T47D (cell line): Measurements from ENCODE around the gene PKP3.
"Not testable (repeated sequence)": the region's sequence is repeated elsewhere in the genome, so short reads cannot be mapped to it uniquely, and the experiment has no call there.

Experiments
- DNase-seq, 2 experiments: peaks; one replicate each; pipeline versions ENCODE4 v3.0.0 to v3.0.0-alpha.2; 2011 to 2012; ENCODE audit warnings: low read depth in 1 of 2, low spot score in 1 of 2
- JUND ChIP-seq: IDR thresholded peaks from 2 replicates; pipeline ENCODE4 v1.6.1; 2012; ENCODE audit warnings: low read depth
- in situ Hi-C: cut with HindIII; loops from 2 replicates; pipeline ENCODE4 v1.10.0; 2016; ENCODE audit warnings: low sequenced_read_pairs, low pct_unique_long_range_greater_than_20kb

PKP3 gene

DNA sequence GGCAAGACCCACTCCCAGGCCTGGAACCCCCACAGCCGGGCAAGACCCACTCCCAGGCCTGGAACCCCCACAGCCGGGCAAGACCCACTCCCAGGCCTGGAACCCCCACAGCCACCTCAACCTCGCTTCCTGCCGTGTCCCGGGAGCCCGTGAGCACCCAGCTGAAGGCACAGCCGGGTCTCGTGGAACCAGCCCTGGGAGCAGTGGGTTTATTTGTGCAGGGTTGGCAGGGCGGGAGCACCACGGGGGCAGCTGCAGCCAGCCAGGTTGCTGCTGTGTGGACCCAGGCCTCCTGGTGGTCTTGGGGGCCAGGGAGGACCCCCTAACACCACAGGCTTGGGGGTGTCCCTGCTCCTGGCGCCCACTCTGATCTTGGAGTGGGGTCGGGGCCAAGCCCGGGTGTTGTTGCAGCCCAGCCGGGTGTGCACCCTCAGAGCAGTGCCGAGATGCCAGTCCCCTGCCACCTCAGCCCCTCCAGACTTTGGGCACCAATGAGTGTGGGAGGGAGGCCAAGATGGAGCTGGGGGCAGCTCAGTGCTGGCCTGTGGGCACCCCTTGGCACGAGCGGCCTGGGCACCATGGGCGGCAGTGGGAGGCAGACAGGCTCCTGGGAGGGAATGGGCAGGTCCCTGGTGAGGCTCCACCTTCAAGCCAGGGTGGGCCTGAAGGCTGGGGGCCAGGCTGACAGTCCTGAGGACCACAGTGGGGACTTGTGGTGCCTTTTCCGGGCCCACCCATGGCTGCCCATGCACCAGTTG is 8.2 kb upstream of the PKP3 start:
- TF ChIP-seq JUND, result no peak
- in situ Hi-C loops, result no loop called here
- DNase-seq, result no peak

DNA sequence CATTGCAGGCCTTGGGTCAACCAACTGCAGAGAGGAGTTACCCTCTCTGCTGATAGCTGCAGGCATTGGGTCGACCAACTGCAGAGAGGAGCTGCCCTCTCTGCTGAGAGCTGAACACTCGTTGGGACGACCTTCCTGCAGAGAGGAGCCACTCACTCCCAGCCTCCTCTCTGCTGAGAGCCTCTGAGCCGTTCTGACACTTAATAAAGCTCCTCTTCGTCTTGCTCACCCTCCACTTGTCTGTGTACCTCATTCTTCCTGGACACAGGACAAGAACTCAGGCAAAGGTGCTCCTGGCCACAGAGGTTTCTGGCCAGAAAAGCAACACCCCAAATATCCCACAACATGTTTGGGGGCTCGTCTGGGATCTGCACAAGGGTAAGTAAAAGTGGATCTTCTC is 7.5 kb upstream of the PKP3 start:
- no peak for DNase-seq
- no peak for TF ChIP-seq JUND
- in situ Hi-C loops, result no loop called here

DNA sequence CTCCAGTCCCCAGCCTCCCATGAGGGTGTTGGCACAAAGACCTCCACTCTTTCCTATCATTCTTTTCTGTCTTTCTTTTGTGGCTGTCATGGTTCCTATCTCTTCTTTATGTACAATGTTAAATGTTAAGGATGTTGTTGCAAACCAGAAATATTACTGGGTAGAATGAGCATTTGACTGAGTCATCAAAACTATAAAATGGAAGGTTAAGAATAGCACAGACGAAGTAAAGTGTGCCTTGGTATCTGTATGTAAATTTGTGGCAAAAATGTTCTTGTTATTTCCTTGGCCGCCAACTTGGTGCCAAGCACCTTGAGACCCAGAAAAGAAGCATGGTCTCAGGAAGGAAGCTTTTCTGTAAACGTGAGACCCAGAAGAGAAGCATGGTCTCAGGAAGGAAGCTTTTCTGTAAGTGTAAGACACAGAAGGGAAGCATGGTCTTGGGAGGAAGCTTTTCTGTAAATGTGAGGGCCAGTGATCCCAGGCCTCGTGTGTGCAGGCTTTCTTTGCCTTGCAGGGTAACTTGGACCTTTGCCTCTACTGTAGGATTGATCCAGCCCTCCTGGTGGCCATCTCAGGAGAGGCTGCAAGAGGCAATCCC is 6.7 kb upstream of the PKP3 start:
- in situ Hi-C loops, result no loop called here
- DNase-seq, result no peak
- no peak for TF ChIP-seq JUND

GRCh38 chr11:389369-389768 is 4.6 kb upstream of the PKP3 start:
- DNase-seq, in situ Hi-C loops: not testable (repeated sequence)

GRCh38 chr11:390175-390574 is 3.8 kb upstream of the PKP3 start:
- DNase-seq, result peak; percentile 72 to 81
- in situ Hi-C loops, result no loop called here
- TF ChIP-seq JUND, result no peak

GRCh38 chr11:391117-392017 is 2.6 kb upstream of the PKP3 start:
- in situ Hi-C loops, result no loop called here
- TF ChIP-seq JUND, result no peak
- no peak for DNase-seq

DNA sequence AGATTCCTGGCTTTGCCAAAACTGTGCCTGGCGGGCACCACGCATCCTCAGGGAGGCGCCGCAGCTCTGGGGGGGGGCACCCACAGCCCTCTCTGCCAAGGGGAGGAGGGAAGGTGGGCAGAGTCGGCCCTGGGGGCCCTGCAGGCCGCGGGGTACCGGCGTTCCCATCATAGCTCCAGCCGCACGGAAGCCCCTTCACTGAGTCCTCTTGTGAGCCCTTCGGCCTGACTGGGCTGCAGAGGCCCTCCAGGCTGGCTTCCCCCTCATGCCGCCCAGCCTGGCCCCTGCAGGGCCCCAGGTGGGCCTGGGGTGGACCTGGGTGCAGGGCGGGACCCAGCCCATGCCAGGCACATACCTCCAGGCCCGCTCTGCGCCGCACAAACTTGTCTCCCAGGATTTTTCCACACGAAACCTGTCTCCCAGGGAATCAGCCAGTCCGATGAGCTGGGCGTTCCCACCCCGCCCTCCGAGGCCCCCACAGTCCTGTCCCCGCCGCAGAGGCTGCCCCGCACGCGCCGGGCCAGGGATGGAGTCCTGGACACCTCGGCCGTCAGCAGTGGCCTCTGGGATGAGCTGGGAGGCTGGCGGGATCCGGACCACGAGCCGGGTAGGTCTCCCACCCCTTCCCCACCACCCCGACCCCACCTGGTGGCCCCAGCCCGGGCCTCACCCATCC is 1.8 kb upstream of the PKP3 start:
- no peak for DNase-seq
- in situ Hi-C loops, result no loop called here
- TF ChIP-seq JUND, result no peak

DNA sequence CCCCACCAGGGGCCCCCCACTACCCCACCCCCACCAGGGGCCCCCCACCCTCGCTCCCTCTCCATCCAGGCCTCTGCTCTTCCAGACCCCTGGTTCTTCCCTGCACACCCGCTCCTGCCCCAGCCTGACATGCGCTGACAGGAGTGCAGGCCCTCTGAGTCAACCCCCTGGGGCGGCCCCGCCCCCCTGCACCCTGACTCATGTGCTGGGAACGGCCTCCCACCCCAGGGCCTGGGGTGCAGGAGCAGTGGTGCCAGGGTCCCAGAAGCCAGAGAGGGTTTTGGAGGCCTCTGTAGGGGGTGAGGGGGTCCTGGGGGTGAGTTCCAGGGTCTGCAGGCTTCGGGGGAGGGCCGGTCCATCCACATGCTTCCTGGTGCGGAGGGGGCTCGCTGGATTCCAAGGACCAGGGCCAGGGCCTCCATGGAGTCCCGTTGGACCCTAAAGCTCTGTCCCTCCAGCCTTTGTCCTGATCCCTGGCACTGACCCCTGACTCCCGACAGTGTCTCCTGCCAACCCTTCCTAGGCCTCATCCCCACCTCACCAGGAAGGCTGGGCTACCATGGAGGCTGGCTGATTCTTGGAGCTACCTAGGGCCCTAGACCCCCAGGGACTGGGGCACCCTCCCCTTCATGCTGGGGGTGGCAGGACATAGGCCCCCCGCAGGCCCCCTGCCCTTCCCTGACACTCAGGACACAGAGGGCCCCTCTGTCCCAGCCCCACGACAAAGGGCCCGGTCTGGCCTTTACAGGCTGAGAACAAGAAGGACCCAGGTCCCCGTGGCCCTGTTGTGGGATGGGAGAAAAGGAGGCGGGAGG is 583 bp upstream of the PKP3 start:
- TF ChIP-seq JUND, result no peak
- in situ Hi-C loops, result no loop called here

GRCh38 chr11:394858-395655 is 1.0 kb downstream of the PKP3 start:
- DNase-seq, result peak in 1 of 2 experiments; percentile 52
- no peak for TF ChIP-seq JUND
- in situ Hi-C loops, result no loop called here

More for the DNA sequence above, 583 bp upstream of the PKP3 start:
- peak; percentile 73 to 90 for DNase-seq

- no peak for DNase-seq
- in situ Hi-C loops, result no loop called here
- no peak for TF ChIP-seq JUND
Observed at GRCh38 chr11:395866-396265, 1.9 kb downstream of the PKP3 start.

GRCh38 chr11:396511-396947 is 2.5 kb downstream of the PKP3 start:
- in situ Hi-C loops, result no loop called here
- DNase-seq, result peak in 1 of 2 experiments; percentile 27
- TF ChIP-seq JUND, result no peak
